Measurements from ENCODE around the gene GDPD3. TPM values are rescaled to one million over a fixed set of nuclear protein-coding genes. Genes with fewer than 3 reads are reported as not detected.

The GDPD3 gene
- total and polyA plus RNA-seq, 9 of the 15 experiments (the other 6 are each of a cell fraction or from before 2014, with no cell fraction given) = 0.47 to 3.9 (median 1.1) TPM

- no peak for TF ChIP-seq ZNF282 (CRISPR knock-in tag; IDR thresholded peaks at IDR 0.05)
- TF ChIP-seq POLR2B (IDR thresholded peaks at IDR 0.05; ENCODE audit: low read depth, partially characterized antibody) = peak; percentile 33
- peak; percentile 37 for TF ChIP-seq ARHGAP35 (IDR thresholded peaks at IDR 0.05; ENCODE audit: partially characterized antibody)
- peak; percentile 75 for TF ChIP-seq SMARCA5 (IDR thresholded peaks at IDR 0.05)
- TF ChIP-seq CXXC5 (CRISPR knock-in tag; IDR thresholded peaks at IDR 0.05) = no peak
Measured at GRCh38 chr16:30113031-30113710, at the start of gene GDPD3 (continued).

- in situ Hi-C loops (cut with MboI) (no loop called here), intact Hi-C loops (cut with micrococcal nuclease) (no loop called here)
- POLR2A ChIA-PET = interaction anchor here (0.6 kb wide), 2 partner anchors 15 to 1337 kb away, joined by 3 read pairs; no protein-coding TSS in a partner anchor
- 0% methylated on average over 1 of the region's 1 CpG for WGBS (ENCODE audit: insufficient coverage, low coverage, missing lambda C conversion rate)
- Histone ChIP-seq H3K9ac (ENCODE audit: insufficient read depth in 1 of 2, low read depth in 2 of 2, low read length in 2 of 2) (no peak overlapping the region), H3K9me1 (ENCODE audit: control insufficient read depth, insufficient read depth, low read length) (no peaks in the 10 kb centered on the region), H3K4me1 (replicated peaks in 1 of 2; ENCODE audit: control insufficient read depth in 2 of 2, insufficient read depth in 2 of 2, low read length in 2 of 2) (peaks cover 0 to 6% of the 10 kb centered on the region in 2 experiments; a peak in 2 of 5 replicates), H2AFZ (ENCODE audit: low read depth, low read length) (no peak overlapping the region), H3K4me2 (ENCODE audit: insufficient read depth, low read length) (no peak overlapping the region), H3K79me2 (ENCODE audit: control insufficient read depth, insufficient read depth, low read length) (no peaks in the 10 kb centered on the region), H3K27me3 (ENCODE audit: control insufficient read depth in 2 of 2, insufficient read depth in 2 of 2, low read length in 2 of 2) (no peaks in the 10 kb centered on the region), H4K20me1 (replicated peaks; ENCODE audit: control insufficient read depth, insufficient read depth, low read length) (no peaks in the 10 kb centered on the region), H3K9me3 (replicated peaks; ENCODE audit: control insufficient read depth, insufficient read depth, low read depth, low read length) (no peaks in the 10 kb centered on the region), H3K4me3 (no peak overlapping the region), H3K27ac (ENCODE audit: extremely low read depth, low read depth, low read length) (no peak overlapping the region), H3K36me3 (ENCODE audit: control insufficient read depth, insufficient read depth, low read length) (no peaks in the 10 kb centered on the region)
- BruUV-seq (replicated peaks) = no TSS peak
- DNase-seq (ENCODE audit: extremely low read depth in 1 of 4, low spot score in 3 of 4) (no peak), FAIRE-seq (no peak), ATAC-seq (no peak)
- CTCF ChIA-PET (ENCODE audit: low intra/inter-chr PET ratio) = no interaction called here
- TF ChIP-seq FOXJ2 (tag; IDR thresholded peaks at IDR 0.05) (no peak), SP2 (IDR thresholded peaks at IDR 0.05; ENCODE audit: extremely low read depth, low read depth, low read length, poor library complexity, severe bottlenecking) (no peak), FIP1L1 (IDR thresholded peaks at IDR 0.05; ENCODE audit: low read depth, low read length, poor library complexity, severe bottlenecking) (no peak), MXI1 (IDR thresholded peaks at IDR 0.05; ENCODE audit: low read depth, low read length) (no peak)
- TF ChIP-seq, protein P1, sequence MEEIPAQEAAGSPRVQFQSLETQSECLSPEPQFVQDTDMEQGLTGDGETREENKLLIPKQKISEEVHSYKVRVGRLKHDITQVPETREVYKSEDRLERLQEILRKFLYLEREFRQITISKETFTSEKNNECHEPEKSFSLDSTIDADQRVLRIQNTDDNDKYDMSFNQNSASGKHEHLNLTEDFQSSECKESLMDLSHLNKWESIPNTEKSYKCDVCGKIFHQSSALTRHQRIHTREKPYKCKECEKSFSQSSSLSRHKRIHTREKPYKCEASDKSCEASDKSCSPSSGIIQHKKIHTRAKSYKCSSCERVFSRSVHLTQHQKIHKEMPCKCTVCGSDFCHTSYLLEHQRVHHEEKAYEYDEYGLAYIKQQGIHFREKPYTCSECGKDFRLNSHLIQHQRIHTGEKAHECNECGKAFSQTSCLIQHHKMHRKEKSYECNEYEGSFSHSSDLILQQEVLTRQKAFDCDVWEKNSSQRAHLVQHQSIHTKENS (CRISPR knock-in tag; IDR thresholded peaks at IDR 0.05) = no peak
Measured at GRCh38 chr16:30157214-30157613, 43.9 kb upstream of the GDPD3 start.

Data from K562 (cell line).